22Rv1 (cell line): ENCODE data around the gene QPCTL.

Experiments
- ZFX ChIP-seq: fragments of 450-650 bp; IDR thresholded peaks from 2 replicates; pipeline ENCODE4 v1.6.1; 2017; ENCODE audit warnings: antibody characterized with exemption, borderline replicate concordance
- TF ChIP-seq, protein P1 (sequence below): fragments of 450-650 bp; IDR thresholded peaks from 2 replicates; pipeline ENCODE4 v1.5.1; 2017; ENCODE audit warnings: mild to moderate bottlenecking

GRCh38 chr19:45650722-45651121 is 41.7 kb upstream of the QPCTL start:
- TF ChIP-seq, protein P1, sequence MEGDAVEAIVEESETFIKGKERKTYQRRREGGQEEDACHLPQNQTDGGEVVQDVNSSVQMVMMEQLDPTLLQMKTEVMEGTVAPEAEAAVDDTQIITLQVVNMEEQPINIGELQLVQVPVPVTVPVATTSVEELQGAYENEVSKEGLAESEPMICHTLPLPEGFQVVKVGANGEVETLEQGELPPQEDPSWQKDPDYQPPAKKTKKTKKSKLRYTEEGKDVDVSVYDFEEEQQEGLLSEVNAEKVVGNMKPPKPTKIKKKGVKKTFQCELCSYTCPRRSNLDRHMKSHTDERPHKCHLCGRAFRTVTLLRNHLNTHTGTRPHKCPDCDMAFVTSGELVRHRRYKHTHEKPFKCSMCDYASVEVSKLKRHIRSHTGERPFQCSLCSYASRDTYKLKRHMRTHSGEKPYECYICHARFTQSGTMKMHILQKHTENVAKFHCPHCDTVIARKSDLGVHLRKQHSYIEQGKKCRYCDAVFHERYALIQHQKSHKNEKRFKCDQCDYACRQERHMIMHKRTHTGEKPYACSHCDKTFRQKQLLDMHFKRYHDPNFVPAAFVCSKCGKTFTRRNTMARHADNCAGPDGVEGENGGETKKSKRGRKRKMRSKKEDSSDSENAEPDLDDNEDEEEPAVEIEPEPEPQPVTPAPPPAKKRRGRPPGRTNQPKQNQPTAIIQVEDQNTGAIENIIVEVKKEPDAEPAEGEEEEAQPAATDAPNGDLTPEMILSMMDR = no peak
- no peak for TF ChIP-seq ZFX
